ENCODE results near the gene MAML2. TPM values are rescaled to one million over a fixed set of nuclear protein-coding genes. Genes with fewer than 3 reads are reported as not detected.
A peak's percentile ranks its signal among the peaks of the same experiment; 100 is the strongest.

The MAML2 gene
- total RNA-seq, 1 experiment from 2014 or later, result 2.7 TPM

GRCh38 chr11:96179905-96180304 lies 163.1 kb downstream of the MAML2 start:
- no peak overlapping the region for H3K14ac ChIP-seq (ENCODE audit: insufficient read depth, low read length)
- no peak overlapping the region for H2BK120ac ChIP-seq (ENCODE audit: low read depth, low read length, poor library complexity, severe bottlenecking)
- H3K4me2 ChIP-seq (ENCODE audit: insufficient read depth, insufficient read length, low read length), result no peak overlapping the region
- DNase-seq, result peak; percentile 36
- no CpG with 5 or more reads among the region's 4 CpGs for WGBS (ENCODE audit: extremely low coverage, insufficient read length, low lambda C conversion rate)
- H3T11ph ChIP-seq (ENCODE audit: low read length), result no peak overlapping the region
- Mint-ChIP-seq H3K4me3 (no peak overlapping the region), H3K36me3 (ENCODE audit: insufficient read depth in 1 of 3, low read depth in 3 of 3) (no peaks in the 10 kb centered on the region), H3K27me3 (ENCODE audit: low read depth) (no peaks in the 10 kb centered on the region), H3K9me3 (no peaks in the 10 kb centered on the region), H3K27ac (peak overlapping the region in 2 of 3 experiments; percentile 87 to 89; a peak in 2 of 7 replicates), H3K4me1 (peaks cover 24 to 46% of the 10 kb centered on the region in 2 experiments)
- no peak overlapping the region for H3K18ac ChIP-seq (ENCODE audit: insufficient read length, low read depth, low read length)
- TF ChIP-seq CTCF (conservative IDR thresholded peaks at IDR 0.05), result no peak
- no peak overlapping the region for H3K23ac ChIP-seq (ENCODE audit: insufficient read length, low read depth, low read length)
- no peak overlapping the region for H2BK5ac ChIP-seq (ENCODE audit: insufficient read length, low read length)
- H3K4me1 ChIP-seq (ENCODE audit: insufficient read depth, low read length), result peaks cover 10% of the 10 kb centered on the region
- no peaks in the 10 kb centered on the region for H4K20me1 ChIP-seq (ENCODE audit: control insufficient read depth, insufficient read depth, insufficient read length)
- no peak overlapping the region for H2BK20ac ChIP-seq (ENCODE audit: low read depth, low read length, poor library complexity, severe bottlenecking)
- H2BK15ac ChIP-seq (ENCODE audit: low read depth, low read length), result no peak overlapping the region
- no peaks in the 10 kb centered on the region for H3K79me1 ChIP-seq (ENCODE audit: insufficient read depth, low read depth, low read length, poor library complexity, severe bottlenecking)
- H2AFZ ChIP-seq (ENCODE audit: low read length), result no peak overlapping the region
- no peak overlapping the region for H4K5ac ChIP-seq (ENCODE audit: insufficient read length, low read depth, low read length)
- no peaks in the 10 kb centered on the region for H3K9me3 ChIP-seq (ENCODE audit: control insufficient read depth, low read depth, low read length)
- H3K27ac ChIP-seq (ENCODE audit: insufficient read length, low read depth, low read length), result no peak overlapping the region
- peak overlapping the region; percentile 83 for H2AK5ac ChIP-seq (ENCODE audit: insufficient read length, low read length)
- H3K23me2 ChIP-seq (ENCODE audit: insufficient read length, low read depth, low read length, poor library complexity, severe bottlenecking), result no peaks in the 10 kb centered on the region
- H3K4ac ChIP-seq (ENCODE audit: low read depth, low read length), result no peak overlapping the region
- no peak overlapping the region for H3K56ac ChIP-seq (ENCODE audit: insufficient read length, low read depth, low read length)
- no peaks in the 10 kb centered on the region for H3K27me3 ChIP-seq (ENCODE audit: insufficient read depth, low read length)
- H4K8ac ChIP-seq (replicated peaks; ENCODE audit: insufficient read length, low read depth, low read length), result no peak overlapping the region
- H3K9ac ChIP-seq (ENCODE audit: extremely low read depth, insufficient read length, low read length), result no peak overlapping the region
- no peak overlapping the region for H4K91ac ChIP-seq (ENCODE audit: insufficient read length, low read depth, low read length)
- H2BK12ac ChIP-seq (ENCODE audit: insufficient read length, low read depth, low read length), result no peak overlapping the region
- no peaks in the 10 kb centered on the region for H3K79me2 ChIP-seq (ENCODE audit: insufficient read depth, low read length)
